Suppressor macrophage (primary cell): ENCODE results near the gene BMI1.

Experiments used
- DNase-seq, 4 experiments: peaks; one replicate each; pipeline ENCODE4 v3.0.0-alpha.2; 2020 to 2022

Gene BMI1

DNA sequence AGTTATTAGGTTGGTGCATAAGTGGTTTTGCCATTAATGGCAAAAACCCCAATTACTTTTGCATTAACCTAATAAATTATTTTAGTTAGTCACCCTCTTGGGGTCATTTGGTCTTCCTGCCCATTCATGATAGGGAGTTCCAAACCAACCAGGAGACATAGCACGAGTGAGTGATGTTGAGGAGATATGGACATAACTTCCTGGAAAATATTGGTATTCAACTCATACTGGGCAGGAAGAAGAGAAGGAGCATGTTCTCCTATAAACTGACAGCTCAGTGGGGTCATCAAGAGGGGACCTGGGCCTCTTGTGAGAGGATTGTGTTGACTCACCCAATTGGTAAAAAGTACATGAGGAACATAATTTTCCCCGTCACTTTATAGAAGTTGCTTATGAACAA lies 48.1 kb downstream of the BMI1 start:
- DNase-seq: peak in 1 of 4 experiments; percentile 11

DNA sequence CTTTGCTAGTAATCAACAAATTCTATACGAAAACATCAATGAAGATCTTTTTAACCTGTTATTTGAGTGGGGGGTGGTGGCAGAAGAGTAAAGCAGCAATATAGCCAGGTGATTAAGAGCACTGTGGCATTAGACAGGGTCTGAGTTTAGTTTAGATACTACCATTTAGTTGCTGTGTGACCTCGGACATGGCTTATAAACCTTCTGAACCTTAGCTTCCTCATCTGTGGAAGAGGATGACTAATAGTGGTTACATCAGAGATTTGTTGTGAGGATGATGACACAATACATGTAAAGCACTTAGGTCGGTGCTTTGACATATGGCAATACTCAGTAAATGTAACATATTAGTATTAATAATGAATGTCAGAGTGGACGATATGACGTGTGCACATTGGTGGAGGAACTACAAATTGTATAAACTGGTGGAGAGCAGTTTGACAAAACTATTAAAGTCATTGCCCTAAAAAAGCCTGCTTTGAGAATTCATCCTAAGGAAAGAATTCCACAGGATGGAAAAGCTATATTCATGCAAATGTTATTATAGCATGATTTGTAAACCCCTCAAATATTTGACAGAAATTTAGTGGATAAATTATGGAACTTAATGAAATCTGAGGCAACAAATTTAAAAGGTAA lies 48.7 kb downstream of the BMI1 start:
- peak; percentile 55 to 93 (median 78) for DNase-seq

DNA sequence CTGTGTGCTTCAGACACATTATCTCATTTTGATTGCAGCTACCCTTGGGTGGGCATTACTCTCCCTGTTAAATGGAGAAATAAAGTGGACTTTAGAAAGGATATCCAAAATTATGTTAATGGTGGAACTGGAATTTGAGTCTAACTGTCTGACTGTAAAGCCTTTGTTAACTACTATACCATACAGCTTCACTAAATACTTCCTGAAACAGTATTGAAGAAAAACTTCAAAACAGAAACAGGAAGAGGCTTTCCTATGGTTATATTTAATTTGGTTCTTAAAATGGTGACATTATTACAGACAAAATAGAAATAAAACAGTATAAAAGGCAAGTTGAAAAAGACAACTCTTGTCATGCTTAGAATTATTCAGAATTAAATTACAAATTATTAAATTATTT lies 49.4 kb downstream of the BMI1 start:
- peak in 3 of 4 experiments; percentile 5 to 60 (median 48) for DNase-seq

- DNase-seq: no peak
Measured at GRCh38 chr10:22372298-22372697, 51.4 kb downstream of the BMI1 start.

DNA sequence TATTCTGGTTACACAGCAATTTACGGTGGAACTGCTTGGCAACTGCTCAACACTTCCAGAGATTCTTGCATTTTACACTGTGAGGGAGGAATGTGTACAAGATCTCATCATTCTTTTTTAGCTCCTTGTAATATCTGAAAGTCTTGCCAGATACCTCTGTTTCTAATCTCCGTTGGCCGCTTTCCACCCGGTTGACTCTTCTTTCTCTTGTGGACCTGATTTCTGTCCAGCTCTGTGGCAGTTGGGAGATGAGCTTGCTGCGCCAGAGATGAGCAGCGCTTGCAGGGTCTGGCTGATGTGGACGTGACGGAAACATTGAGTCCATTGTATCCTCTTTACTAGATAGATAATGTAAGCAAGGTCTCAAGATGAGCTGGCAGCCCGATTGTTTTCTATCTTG lies 52.0 kb downstream of the BMI1 start:
- no peak for DNase-seq

DNA sequence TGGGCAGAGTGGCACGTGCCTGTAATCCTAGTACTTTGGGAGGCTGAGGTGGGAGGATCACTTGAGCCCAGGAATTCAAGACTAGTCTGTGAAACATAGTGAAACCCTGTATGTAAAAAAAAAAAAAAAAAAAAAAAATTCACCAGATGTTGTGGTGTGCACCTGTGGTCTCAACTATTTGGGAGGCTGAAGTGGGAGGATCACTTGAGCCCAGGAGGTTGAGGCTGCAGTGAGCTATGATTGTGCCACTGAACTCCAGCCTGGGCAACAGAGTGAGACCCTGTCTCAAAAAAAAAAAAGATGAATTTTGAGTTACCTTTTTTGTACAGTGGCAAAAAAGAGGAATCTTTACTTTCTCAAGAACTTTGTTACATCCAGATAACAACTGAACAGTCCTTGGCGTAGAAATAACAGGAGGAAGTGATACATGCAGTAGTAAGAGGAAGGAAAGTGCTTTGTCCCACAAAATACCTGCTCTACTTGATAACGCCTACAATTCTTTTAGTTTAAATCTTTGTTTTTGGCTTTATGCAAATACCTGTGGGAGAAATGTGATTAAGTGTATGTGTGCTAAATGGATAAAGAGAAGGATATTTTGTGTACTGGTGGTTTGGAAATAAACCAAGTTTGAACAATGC lies 53.7 kb downstream of the BMI1 start:
- peak in 2 of 4 experiments; percentile 10 to 11 for DNase-seq

GRCh38 chr10:22379059-22379458 lies 58.2 kb downstream of the BMI1 start:
- DNase-seq: no peak
